GM18511 (cell line): ENCODE data around the gene CLEC2D.
"Not testable (repeated sequence)": the region's sequence is repeated elsewhere in the genome, so short reads cannot be mapped to it uniquely, and the experiment has no call there.

Experiments used
- ATAC-seq: cut with Tn5 transposase; IDR thresholded peaks from one replicate; pipeline ENCODE4 v1.9.1; 2021; ENCODE audit warnings: mild to moderate bottlenecking, moderate library complexity; ENCODE audit not compliant: unreplicated experiment

The CLEC2D gene

DNA sequence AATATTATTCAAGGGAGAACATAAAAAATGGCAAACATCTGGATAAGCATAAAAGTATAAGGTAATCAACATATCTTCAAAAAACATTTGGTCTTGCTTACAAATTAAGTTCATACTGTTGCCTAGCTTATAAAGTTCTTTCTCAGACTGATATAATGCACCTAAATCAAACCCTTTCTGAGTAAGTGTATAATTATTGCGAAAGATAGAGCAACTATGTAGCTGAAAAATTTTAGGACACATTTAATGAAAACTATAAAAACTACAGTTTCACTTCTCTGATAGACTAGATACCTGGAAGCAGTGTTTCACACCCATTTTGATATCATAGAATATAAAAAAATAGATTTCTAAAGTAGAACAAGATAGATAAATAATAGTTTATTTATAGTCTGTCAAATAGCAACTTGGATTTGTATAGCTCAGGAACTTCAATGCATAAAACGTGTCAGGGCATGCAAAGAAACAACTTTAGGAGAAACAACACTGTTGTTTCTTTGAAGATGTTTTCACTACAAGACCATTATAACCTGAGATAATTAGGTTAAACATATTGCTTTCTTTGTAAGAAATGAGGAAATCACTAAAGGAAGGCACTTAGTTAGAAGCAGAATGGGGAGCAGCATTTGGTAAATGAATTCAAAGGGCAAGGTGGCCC, 55.8 kb downstream of the CLEC2D start:
- ATAC-seq: no peak

GRCh38 chr12:9727813-9728212, 58.3 kb downstream of the CLEC2D start:
- ATAC-seq: no peak

DNA sequence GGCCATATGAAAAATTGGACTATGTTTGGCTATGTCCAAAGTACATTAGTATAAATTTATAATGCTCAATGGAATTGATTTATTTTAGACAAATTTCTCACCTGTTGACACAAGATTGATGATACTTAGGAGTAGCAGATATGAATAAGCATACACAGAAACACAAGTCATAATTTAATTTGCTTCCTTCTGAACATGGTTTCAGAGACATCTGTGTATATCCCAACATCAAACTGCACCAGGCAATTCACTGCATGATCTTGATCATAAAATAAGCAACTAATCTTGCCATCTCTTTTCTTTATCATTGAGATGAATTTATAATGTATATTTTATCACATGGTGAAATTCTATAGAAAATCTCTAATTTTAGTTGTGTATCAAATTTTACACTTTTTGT, 59.6 kb downstream of the CLEC2D start:
- no peak for ATAC-seq

DNA sequence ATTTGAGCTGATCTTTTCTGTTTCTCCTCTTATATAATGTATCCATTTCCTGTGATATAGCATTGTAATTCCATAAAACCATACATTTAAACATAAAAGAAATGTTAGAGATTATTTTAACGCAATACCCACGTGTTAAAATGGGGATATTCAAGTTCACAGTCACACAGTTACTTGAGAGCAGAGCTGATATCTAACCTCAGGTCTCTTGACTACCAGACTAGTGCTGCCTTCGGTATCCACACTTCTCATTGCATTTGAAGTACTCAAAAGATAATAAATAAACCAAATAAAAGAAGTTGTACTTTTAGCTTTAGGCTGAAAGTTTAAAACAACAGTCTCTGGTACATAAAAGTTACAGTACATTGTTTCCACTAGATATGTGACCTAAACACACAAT, 60.5 kb downstream of the CLEC2D start:
- no peak for ATAC-seq

- no peak for ATAC-seq
These were observed 61.1 kb downstream of the CLEC2D start for GRCh38 chr12:9730591-9730990.

- no peak for ATAC-seq
These were observed 61.9 kb downstream of the CLEC2D start for GRCh38 chr12:9731393-9731792.

GRCh38 chr12:9731797-9732196, 62.3 kb downstream of the CLEC2D start:
- peak; percentile 40 for ATAC-seq

DNA sequence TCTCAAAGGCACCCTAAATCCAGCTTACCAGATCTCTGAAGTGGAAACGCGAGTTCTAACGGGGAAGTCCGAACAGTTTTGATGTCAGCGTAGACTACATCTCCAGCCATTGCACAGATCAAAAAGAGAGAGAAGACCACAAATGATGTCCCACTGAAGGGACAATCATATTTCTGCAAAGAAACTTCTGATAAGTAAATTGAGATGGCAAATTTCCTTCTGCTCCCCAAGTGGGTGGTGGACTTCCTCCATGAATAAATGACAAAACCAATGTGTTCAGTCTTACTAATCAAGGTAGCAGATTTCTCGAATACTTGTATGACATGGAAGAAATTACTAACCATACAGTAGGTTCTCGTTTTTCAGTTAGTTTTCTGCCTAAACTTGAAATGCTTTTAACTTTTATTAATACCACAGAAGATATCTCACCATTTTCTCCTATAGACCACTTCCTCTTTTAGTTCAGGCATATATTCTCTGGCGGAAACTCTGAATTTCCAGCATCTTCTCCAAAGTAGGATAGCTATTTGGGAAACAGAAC, 63.5 kb downstream of the CLEC2D start, which contains the start of gene CLECL1:
Gene CLECL1, minus strand, starts transcription at position 177 of the 541 bp plus-strand sequence.
- peak; percentile 51 for ATAC-seq

- no peak for ATAC-seq
These were observed 66.1 kb downstream of the CLEC2D start for GRCh38 chr12:9735601-9736000.

DNA sequence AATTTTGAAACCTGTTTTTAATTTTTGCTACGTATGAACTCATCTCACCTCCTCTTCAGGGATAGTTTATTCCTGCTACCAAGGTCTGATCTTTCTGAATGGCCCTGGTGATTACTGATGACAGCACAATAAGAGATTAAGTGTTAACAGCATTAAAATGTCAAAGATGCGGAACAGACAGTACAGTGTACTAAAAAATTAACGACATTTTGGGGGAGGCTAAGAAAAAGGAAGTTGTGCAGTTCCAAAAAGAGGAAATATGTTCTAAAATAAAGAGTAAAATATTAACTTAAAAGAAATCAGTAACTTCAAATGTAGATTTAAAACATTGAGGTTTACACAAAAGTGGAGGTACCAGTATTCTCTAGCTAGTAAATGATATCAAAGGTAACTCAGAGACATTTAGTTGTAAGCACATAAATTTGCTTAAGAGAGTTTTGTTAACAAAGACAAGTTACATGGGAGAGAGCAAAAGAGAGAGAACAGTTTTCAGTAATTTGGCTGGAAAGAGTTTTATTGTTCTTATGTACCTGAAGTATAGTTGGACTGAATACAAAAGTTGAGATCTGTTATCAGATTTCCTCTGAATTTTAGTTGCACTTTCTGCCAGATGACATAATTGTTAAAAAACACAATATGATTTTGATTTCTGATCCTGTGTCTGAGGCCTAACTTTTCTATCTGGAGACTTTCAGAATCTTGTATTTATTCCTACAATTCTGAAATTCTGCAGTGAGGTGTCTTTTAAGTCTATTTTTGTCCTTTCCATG, 67.6 kb downstream of the CLEC2D start:
- ATAC-seq: peak; percentile 41

- not testable (repeated sequence) for ATAC-seq
These were observed 69.4 kb downstream of the CLEC2D start for GRCh38 chr12:9738905-9739304.

GRCh38 chr12:9739404-9740105, 70.0 kb downstream of the CLEC2D start:
- not testable (repeated sequence) for ATAC-seq

- no peak for ATAC-seq
These were observed 70.7 kb downstream of the CLEC2D start for GRCh38 chr12:9740106-9740750.

DNA sequence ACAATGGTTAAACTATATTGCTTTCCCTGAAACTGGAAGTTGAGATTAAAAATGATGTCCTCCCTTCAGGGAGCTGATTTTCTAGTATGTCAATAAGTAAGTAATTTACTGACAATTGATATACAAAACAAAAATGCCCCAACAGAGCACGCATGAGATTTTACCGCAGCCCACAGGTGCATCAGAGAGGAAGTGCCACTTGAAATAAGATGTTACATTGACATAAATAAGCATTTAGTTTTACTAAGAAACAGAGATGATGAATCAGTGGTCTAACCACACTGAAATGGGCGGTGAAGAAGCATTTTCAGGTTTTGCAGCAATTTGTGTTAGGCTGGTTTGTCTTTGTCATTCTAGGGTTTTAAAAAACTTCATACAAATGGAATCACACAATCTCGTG, 72.2 kb downstream of the CLEC2D start:
- peak; percentile 74 for ATAC-seq

GRCh38 chr12:9742661-9743060, 73.1 kb downstream of the CLEC2D start:
- ATAC-seq: peak; percentile 52

- ATAC-seq: no peak
These were observed 75.7 kb downstream of the CLEC2D start for GRCh38 chr12:9745199-9745598.
